Activated naive CD8-positive, alpha-beta T cell treated with anti-CD3 and anti-CD28 coated beads, Interleukin-2, amount 50 U/mL, for 24 hours (primary cell): ENCODE measurements around the gene SERPINA5.
"Not testable (repeated sequence)": the region's sequence is repeated elsewhere in the genome, so short reads cannot be mapped to it uniquely, and the experiment has no call there.

ENCODE experiments used
- ATAC-seq: fragments of 150-1000 bp; cut with Tn5 transposase; one replicate; pipeline ENCODE4 v1.10.0; 2021
- DNase-seq: peaks from one replicate; pipeline ENCODE4 v3.0.0; 2021
- H3K27ac Mint-ChIP-seq: one replicate; pipeline ENCODE4 v1.8.0; 2021; ENCODE audit warnings: mild to moderate bottlenecking, mixed read lengths
- H3K27me3 Mint-ChIP-seq: one replicate; pipeline ENCODE4 v1.8.0; 2021; ENCODE audit warnings: mixed read lengths
- H3K36me3 Mint-ChIP-seq: one replicate; pipeline ENCODE4 v1.8.0; 2021; ENCODE audit warnings: low read depth, mixed read lengths
- H3K4me1 Mint-ChIP-seq: one replicate; pipeline ENCODE4 v1.8.0; 2021; ENCODE audit warnings: mixed read lengths
- H3K4me3 Mint-ChIP-seq: one replicate; pipeline ENCODE4 v1.8.0; 2021; ENCODE audit warnings: mild to moderate bottlenecking, moderate library complexity, mixed read lengths
- H3K9me3 Mint-ChIP-seq: one replicate; pipeline ENCODE4 v1.8.0; 2021; ENCODE audit warnings: mixed read lengths

SERPINA5 gene

DNA sequence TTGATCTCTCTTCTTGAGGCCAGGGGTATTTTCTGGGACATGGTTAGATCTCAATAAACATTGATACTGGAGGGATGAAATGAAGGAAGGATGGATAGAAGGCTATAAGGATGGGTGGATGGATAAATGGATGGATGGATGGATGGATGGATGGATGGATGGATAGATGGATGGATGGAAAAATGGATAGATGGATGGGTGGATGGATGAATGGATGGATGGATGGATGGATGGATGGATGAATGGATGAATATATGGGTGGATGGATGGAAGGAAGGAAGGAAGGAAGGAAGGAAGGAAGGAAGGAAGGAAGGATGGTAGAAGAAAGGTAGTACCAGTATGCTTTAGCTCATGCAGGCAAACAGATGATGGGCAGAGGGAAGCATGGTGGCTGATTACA lies 3.8 kb upstream of the SERPINA5 start:
- not testable (repeated sequence) for H3K27ac Mint-ChIP-seq, H3K9me3 Mint-ChIP-seq, DNase-seq, H3K4me3 Mint-ChIP-seq, ATAC-seq, H3K27me3 Mint-ChIP-seq, H3K36me3 Mint-ChIP-seq, H3K4me1 Mint-ChIP-seq

DNA sequence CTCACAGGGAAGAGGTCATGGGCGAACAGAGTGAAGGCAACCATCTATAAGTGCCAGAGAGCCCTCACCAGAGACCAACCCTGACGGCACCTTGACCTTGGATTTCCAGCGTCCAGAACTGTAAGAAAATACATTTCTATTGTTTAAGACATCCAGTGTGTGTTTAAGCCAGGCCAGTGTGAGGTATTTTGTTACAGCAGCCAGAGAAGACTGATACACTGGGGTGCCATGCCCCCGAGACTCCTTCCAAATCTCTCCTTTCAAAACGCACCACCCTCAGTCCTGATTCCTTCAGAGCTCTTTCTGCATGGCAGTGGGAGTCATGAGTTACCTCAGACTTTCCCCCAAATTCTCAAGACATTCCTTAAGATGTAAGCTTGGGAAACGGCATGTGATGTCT lies 2.5 kb upstream of the SERPINA5 start:
- H3K4me1 Mint-ChIP-seq, result no peaks in the 10 kb centered on the region
- no peaks in the 10 kb centered on the region for H3K36me3 Mint-ChIP-seq
- H3K27ac Mint-ChIP-seq, result no peak overlapping the region
- ATAC-seq, result no peak
- H3K27me3 Mint-ChIP-seq, result peaks cover 2% of the 10 kb centered on the region
- no peak for DNase-seq
- peaks cover 4% of the 10 kb centered on the region for H3K9me3 Mint-ChIP-seq
- H3K4me3 Mint-ChIP-seq, result no peak overlapping the region

DNA sequence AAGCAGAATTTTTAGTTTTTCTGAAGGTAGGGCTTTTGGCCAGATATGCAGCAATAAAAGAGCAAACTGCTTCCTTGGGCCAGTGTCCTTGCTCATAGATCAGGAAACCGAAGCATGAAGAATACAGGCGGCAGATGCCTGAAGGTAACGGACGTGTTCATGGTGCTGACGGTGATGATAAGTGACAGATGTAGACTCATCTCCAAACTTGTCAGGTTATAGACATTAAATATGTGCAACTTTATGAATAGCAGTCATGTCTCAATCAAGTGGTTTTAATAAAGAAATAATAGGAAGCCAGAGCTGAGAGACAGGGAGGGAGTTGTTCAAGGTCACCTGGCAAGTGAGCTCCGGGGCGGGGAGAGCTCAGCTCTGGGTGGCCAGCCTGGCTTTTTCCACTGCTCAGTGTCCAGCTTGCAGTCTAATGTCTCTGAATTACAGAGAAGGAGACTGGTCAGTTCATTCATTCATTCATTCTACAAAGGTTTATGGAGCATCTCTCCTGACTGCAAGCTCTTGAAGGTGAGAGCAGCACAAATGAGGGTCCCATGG lies 1.0 kb downstream of the SERPINA5 start:
- H3K4me3 Mint-ChIP-seq, result no peak overlapping the region
- H3K4me1 Mint-ChIP-seq, result no peaks in the 10 kb centered on the region
- peaks cover 4% of the 10 kb centered on the region for H3K9me3 Mint-ChIP-seq
- no peak for ATAC-seq
- no peak overlapping the region for H3K27ac Mint-ChIP-seq
- no peak for DNase-seq
- H3K27me3 Mint-ChIP-seq, result peaks cover 7% of the 10 kb centered on the region
- no peaks in the 10 kb centered on the region for H3K36me3 Mint-ChIP-seq

DNA sequence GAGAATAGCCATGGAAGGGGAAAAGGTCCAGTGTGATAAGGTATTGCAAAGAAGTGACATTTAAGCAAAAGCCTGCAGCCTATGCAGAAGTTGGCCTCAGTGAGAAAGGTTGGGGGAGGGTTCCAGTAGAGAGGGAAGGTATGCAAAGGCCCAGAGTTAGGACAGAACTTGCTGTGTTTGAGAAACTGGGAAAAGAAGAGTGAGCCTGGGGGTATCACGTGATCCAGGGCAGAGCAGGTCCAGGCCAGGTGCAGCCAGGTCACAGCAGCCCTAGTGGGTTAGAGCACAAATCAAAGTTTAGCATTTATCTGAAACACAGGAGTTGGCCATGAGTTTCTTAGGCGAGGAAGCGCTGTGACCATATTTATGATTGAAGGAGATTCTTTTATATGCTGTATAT lies 1.6 kb downstream of the SERPINA5 start:
- H3K27me3 Mint-ChIP-seq, result peaks cover 7% of the 10 kb centered on the region
- ATAC-seq (no peak), DNase-seq (no peak)
- no peak overlapping the region for H3K4me3 Mint-ChIP-seq
- H3K9me3 Mint-ChIP-seq, result peaks cover 4% of the 10 kb centered on the region
- H3K36me3 Mint-ChIP-seq, result no peaks in the 10 kb centered on the region
- no peak overlapping the region for H3K27ac Mint-ChIP-seq
- H3K4me1 Mint-ChIP-seq, result no peaks in the 10 kb centered on the region

DNA sequence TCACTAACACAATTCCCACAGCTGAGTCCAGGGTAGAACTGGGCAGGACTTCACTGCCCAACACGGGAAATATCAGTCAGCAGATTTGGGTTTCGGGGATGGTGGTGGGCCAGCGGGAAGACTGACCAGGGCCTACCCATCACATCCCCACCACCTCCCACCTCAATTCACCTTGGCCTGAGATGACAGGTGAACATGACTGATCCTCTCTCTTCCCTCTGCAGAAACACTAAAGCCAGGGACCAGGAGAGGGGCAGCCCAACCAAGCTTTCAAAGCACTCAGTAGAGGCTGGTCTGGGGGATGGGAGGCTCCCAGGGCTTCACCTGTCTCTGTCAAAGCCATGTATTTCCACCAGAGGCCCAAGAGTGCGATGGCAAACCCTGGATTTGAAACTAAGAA lies 2.3 kb downstream of the SERPINA5 start:
- Mint-ChIP-seq H3K4me1 (no peaks in the 10 kb centered on the region), H3K27ac (no peak overlapping the region), H3K4me3 (no peak overlapping the region), H3K27me3 (peaks cover 7% of the 10 kb centered on the region), H3K9me3 (peaks cover 4% of the 10 kb centered on the region), H3K36me3 (no peaks in the 10 kb centered on the region)
- ATAC-seq (no peak), DNase-seq (no peak)

DNA sequence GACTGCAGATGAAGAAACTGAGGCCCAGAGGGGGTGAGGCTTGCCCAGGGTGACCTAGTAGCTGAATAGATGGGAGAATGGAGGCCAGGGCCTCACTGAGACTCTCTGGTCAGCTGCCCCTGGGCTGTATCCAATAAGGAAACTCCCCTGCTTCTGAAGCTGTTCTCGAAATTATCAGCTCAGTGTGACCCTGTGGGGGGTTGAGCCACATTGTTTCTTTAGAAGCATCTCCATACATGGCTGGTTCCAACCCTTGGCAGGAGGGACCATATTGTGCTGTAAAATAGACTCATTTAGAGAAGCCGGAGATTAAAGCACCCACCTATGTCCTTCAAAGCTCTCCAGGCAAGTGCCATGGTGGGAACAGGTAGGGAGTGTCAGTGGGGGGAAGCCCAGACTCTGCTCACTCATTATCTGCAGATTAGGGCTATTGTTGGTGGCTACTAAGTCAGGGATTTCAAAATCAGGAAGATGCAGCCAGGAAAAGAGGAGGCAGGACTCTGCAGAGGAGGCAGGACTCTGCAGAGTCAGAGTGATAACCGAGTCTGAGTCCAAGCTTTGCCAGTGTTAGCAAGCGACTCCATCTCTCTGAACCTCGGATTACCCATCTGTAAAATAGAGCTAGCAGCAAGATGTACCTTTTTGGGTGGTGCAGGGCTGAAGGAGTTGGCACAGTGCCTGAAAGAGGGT lies 3.5 kb downstream of the SERPINA5 start:
- no peaks in the 10 kb centered on the region for H3K36me3 Mint-ChIP-seq
- ATAC-seq (no peak), DNase-seq (no peak)
- no peak overlapping the region for H3K27ac Mint-ChIP-seq
- H3K27me3 Mint-ChIP-seq, result peaks cover 5% of the 10 kb centered on the region
- H3K4me1 Mint-ChIP-seq, result no peaks in the 10 kb centered on the region
- no peak overlapping the region for H3K4me3 Mint-ChIP-seq
- no peaks in the 10 kb centered on the region for H3K9me3 Mint-ChIP-seq

DNA sequence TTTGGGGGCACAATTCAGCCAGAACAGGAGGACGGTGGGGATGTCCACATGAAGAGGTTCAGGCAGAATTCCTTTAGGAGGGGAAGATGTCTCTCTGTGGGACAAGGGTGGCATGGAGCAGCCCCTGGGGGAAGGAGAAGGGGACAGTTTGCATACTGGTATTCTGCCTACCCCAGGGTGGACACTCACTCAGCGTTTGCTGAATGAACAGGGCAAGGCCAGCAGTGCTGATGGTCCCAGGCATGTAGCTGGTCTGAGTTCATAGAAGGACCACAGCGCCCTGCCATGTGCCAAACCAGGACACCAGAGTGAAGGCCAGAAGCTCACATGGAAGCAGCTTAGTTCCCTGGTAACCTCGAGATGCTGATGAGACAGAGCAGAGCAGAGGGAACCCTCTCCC lies 5.4 kb downstream of the SERPINA5 start:
- no peak overlapping the region for H3K27ac Mint-ChIP-seq
- DNase-seq, result no peak
- no peak for ATAC-seq
- H3K4me3 Mint-ChIP-seq, result no peak overlapping the region
- peaks cover 5% of the 10 kb centered on the region for H3K9me3 Mint-ChIP-seq
- no peaks in the 10 kb centered on the region for H3K36me3 Mint-ChIP-seq
- no peaks in the 10 kb centered on the region for H3K4me1 Mint-ChIP-seq
- peaks cover 5% of the 10 kb centered on the region for H3K27me3 Mint-ChIP-seq

DNA sequence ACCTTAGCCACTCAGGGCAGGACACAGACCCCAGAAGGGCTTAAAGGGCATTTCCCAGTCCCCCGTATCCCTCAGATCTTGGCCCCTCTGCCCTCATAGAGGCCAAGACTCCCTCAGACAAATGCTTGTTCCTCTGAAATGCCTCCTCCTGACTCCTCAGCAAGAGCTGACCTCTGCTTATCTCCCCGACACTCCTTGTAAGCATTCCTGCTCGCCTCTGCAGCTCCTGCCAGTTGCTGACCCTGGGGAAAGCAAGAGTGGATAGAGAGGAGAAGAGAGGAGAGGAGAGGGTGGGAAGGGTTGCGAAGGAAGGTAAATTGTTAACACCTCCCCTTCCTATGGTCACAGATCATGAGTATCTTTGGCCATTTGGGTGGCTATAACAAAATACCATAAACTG lies 7.1 kb downstream of the SERPINA5 start:
- DNase-seq, result no peak

DNA sequence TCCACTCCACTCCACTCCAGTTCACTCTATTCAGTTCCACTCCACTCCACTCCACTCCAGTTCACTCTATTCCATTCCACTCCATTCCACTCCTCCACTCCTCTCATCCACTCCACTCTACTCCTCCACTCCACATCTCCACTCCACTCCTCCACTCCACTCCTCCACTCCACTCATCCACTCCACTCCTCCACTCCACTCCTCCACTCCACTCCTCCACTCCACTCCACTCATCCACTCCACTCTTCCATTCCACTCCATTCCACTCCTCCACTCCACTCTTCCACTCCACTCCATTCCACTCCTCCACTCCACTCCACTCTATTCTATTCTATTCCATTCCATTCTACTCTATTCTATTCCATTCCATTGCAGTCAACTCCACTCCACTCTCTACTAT lies 9.8 kb downstream of the SERPINA5 start:
- ATAC-seq (no peak), DNase-seq (no peak)
- H3K27ac Mint-ChIP-seq, result no peak overlapping the region
- H3K27me3 Mint-ChIP-seq, result peaks cover 3% of the 10 kb centered on the region
- no peaks in the 10 kb centered on the region for H3K36me3 Mint-ChIP-seq
- no peaks in the 10 kb centered on the region for H3K4me1 Mint-ChIP-seq
- H3K4me3 Mint-ChIP-seq, result no peak overlapping the region
- peaks cover 5% of the 10 kb centered on the region for H3K9me3 Mint-ChIP-seq

More for the DNA sequence above, 7.1 kb downstream of the SERPINA5 start:
- H3K27me3 Mint-ChIP-seq, result peaks cover 5% of the 10 kb centered on the region
- H3K9me3 Mint-ChIP-seq, result peaks cover 5% of the 10 kb centered on the region
- no peaks in the 10 kb centered on the region for H3K4me1 Mint-ChIP-seq
- no peak for ATAC-seq
- H3K36me3 Mint-ChIP-seq, result no peaks in the 10 kb centered on the region
- no peak overlapping the region for H3K4me3 Mint-ChIP-seq
- no peak overlapping the region for H3K27ac Mint-ChIP-seq

DNA sequence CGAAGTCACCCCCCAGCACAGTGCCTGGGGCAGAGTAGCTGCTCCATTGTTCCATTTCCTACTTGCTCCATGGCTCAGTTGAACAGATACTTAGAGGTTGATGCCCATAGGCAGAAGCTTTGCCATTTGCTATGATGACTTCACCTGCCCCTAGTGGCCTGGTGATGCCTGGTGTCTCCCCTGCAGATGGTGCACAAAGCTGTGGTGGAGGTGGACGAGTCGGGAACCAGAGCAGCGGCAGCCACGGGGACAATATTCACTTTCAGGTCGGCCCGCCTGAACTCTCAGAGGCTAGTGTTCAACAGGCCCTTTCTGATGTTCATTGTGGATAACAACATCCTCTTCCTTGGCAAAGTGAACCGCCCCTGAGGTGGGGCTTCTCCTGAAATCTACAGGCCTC lies 10.6 kb downstream of the SERPINA5 start:
- no peaks in the 10 kb centered on the region for H3K4me1 Mint-ChIP-seq
- H3K27ac Mint-ChIP-seq, result no peak overlapping the region
- no peaks in the 10 kb centered on the region for H3K27me3 Mint-ChIP-seq
- H3K4me3 Mint-ChIP-seq, result no peak overlapping the region
- ATAC-seq (no peak), DNase-seq (no peak)
- peaks cover 5% of the 10 kb centered on the region for H3K9me3 Mint-ChIP-seq
- no peaks in the 10 kb centered on the region for H3K36me3 Mint-ChIP-seq

DNA sequence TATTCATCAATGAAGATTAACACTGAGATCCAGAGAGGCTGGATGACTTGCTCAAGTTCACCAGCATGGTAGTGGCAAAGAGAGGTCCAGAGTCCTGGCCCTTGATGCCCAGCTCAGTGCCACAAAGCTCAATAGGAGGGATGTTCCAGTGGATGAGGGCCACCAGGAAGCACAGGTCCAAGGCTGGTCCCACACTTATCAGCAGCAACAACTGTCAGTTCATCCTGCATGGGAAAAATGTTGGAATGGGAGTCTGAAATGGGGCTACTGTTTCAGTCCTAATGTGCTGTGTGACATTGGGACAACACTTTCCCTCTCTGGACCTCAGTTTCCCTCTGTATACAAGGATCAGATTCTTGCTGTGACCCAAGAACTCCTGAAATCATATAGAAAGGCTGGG lies 11.2 kb downstream of the SERPINA5 start:
- no peaks in the 10 kb centered on the region for H3K4me1 Mint-ChIP-seq
- H3K9me3 Mint-ChIP-seq, result peaks cover 5% of the 10 kb centered on the region
- DNase-seq (no peak), ATAC-seq (no peak)
- H3K27me3 Mint-ChIP-seq, result no peaks in the 10 kb centered on the region
- no peaks in the 10 kb centered on the region for H3K36me3 Mint-ChIP-seq
- no peak overlapping the region for H3K27ac Mint-ChIP-seq
- no peak overlapping the region for H3K4me3 Mint-ChIP-seq

DNA sequence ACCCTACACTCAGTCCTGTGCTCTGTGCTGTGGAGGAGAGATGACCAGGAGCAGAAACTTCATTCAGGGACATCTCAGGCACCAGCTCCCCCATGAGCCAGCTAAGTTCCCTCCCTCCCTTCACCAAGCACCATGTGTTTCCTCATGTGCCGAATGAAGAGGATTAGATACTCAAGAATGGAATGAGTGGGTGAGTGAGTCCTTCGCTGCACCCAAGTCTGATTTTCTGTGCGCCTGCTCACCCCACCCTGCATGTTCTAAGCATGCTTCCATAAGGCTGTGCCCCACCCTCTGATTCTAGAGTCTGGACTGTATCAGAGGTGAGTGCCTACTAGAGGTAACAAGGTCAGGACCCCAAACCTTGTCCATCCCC lies 12.1 kb downstream of the SERPINA5 start:
- no peak for ATAC-seq
- Mint-ChIP-seq H3K27me3 (no peaks in the 10 kb centered on the region), H3K9me3 (peaks cover 5% of the 10 kb centered on the region), H3K4me1 (no peaks in the 10 kb centered on the region), H3K36me3 (no peaks in the 10 kb centered on the region), H3K4me3 (no peak overlapping the region), H3K27ac (no peak overlapping the region)
- no peak for DNase-seq

DNA sequence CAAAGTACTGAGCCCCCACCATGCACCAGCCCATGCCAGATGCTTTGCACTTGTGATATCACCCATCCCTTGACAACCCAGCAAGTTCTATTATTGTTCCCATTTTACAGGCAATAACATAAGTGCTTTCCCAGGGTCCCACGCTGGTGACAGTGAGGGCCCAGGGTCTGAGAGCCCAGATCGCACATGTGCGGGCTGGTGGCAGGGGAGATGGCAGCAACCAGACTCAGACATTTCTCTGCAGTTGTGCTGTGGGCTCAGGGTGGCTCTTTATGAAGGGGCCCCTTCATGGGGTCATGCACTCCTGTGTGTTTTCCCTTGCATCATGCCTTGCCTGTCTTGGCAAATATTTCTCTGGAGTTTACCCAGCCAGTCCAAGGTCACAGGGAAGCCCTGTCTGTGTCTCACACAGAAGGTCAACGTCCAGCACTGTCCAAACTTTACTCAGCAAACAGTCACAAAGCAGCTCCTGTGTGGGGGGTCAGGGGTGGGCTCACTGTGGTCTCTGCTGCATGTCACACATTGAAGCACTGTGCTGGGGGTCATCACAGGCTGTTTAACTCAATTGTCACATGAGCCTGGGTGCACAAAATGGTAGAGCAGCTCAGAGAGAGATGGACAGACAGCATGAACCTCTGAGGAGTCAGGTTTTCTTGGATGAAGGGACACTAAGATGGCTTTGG lies 12.7 kb downstream of the SERPINA5 start:
- Mint-ChIP-seq H3K9me3 (peaks cover 5% of the 10 kb centered on the region), H3K4me1 (no peaks in the 10 kb centered on the region), H3K36me3 (no peaks in the 10 kb centered on the region), H3K27ac (no peak overlapping the region), H3K27me3 (no peaks in the 10 kb centered on the region), H3K4me3 (no peak overlapping the region)
- ATAC-seq (no peak), DNase-seq (no peak)

DNA sequence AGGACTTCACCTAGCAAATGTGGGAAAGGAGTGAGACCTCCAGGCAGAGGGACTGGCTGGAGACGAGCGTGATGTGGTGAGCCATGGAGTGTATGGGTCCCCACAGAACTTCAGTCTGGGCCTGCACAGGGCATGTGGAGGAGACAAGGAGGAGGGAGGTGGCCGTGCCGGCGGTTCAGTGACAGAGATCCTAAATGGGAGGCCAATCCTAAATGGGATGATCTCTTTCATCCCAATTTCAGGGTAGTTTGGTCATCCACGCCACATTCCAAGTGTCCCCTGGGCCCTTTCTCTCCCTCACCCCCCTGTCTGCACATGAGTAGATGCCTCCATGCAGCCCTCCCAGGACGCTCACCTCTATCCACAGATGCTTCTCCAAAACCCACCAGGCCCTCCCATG lies 13.2 kb downstream of the SERPINA5 start:
- DNase-seq (no peak), ATAC-seq (peak; percentile 25)
- Mint-ChIP-seq H3K9me3 (peaks cover 5% of the 10 kb centered on the region), H3K4me3 (no peak overlapping the region), H3K36me3 (no peaks in the 10 kb centered on the region), H3K4me1 (no peaks in the 10 kb centered on the region), H3K27me3 (no peaks in the 10 kb centered on the region), H3K27ac (no peak overlapping the region)

DNA sequence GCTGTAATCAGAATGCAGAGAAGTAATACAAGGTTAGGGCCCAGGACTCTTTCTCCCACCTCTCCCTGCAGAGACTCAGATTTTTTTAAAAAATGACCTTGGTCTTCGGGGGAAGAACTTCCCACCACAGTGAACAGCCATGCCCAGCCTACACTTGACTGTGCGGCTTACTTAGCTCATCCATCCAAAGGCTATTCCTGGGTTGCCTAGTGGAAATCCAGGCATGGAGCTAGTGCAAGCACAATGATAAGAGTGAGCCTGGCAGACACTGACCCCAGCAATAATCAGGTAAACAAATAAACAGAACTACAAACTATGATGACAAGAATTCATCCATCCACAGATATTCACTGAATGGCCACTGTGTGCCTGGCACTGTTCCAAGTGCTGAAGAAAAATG lies 14.7 kb downstream of the SERPINA5 start:
- Mint-ChIP-seq H3K27me3 (peaks cover 4% of the 10 kb centered on the region), H3K27ac (no peak overlapping the region), H3K36me3 (no peaks in the 10 kb centered on the region), H3K4me1 (no peaks in the 10 kb centered on the region), H3K4me3 (no peak overlapping the region), H3K9me3 (peaks cover 5% of the 10 kb centered on the region)
- ATAC-seq (no peak), DNase-seq (no peak)
